H9 (cell line): ENCODE results near the gene WDPCP. TPM values are rescaled to one million over a fixed set of nuclear protein-coding genes. Genes with fewer than 3 reads are reported as not detected.

Experiments used
- DNase-seq: peaks from one replicate; pipeline ENCODE4 v3.0.0-alpha.2; 2017
- H2AFZ ChIP-seq: one replicate; pipeline ENCODE4 v1.6.1; 2013; ENCODE audit warnings: mild to moderate bottlenecking, low read length, control low read depth, moderate library complexity
- H2AK5ac ChIP-seq: 2 replicates; pipeline ENCODE4 v1.6.1; 2013; ENCODE audit warnings: low read length, control low read depth, mixed read lengths; ENCODE audit not compliant: insufficient read length
- H2BK120ac ChIP-seq: one replicate; pipeline ENCODE4 v1.6.1; 2013; ENCODE audit warnings: low read depth, mild to moderate bottlenecking, low read length, control low read depth, inconsistent platforms; ENCODE audit not compliant: poor library complexity, severe bottlenecking
- H2BK12ac ChIP-seq: 2 replicates; pipeline ENCODE4 v1.6.1; 2013; ENCODE audit warnings: low read length, control low read depth, mixed read lengths, low read depth; ENCODE audit not compliant: insufficient read length
- H2BK15ac ChIP-seq: 2 replicates; pipeline ENCODE4 v1.6.1; 2013; ENCODE audit warnings: low read depth, low read length, control low read depth
- H2BK20ac ChIP-seq: one replicate; pipeline ENCODE4 v1.6.1; 2013; ENCODE audit warnings: low read depth, mild to moderate bottlenecking, low read length, control low read depth, inconsistent platforms; ENCODE audit not compliant: poor library complexity, severe bottlenecking
- H2BK5ac ChIP-seq: 2 replicates; pipeline ENCODE4 v1.6.1; 2013; ENCODE audit warnings: low read length, control low read depth, mixed read lengths; ENCODE audit not compliant: insufficient read length
- H3K14ac ChIP-seq: 2 replicates; pipeline ENCODE4 v1.6.1; 2013; ENCODE audit warnings: low read length, control low read depth; ENCODE audit not compliant: insufficient read depth
- H3K18ac ChIP-seq: 2 replicates; pipeline ENCODE4 v1.6.1; 2013; ENCODE audit warnings: low read depth, mild to moderate bottlenecking, mixed read lengths, low read length, control low read depth; ENCODE audit not compliant: insufficient read length
- H3K23ac ChIP-seq: 2 replicates; pipeline ENCODE4 v1.6.1; 2013; ENCODE audit warnings: low read length, control low read depth, mixed read lengths, low read depth; ENCODE audit not compliant: insufficient read length
- H3K23me2 ChIP-seq: 2 replicates; pipeline ENCODE4 v1.6.1; 2013; ENCODE audit warnings: low read depth, mild to moderate bottlenecking, mixed read lengths, low read length, control low read depth; ENCODE audit not compliant: insufficient read length, poor library complexity, severe bottlenecking
- H3K27ac ChIP-seq: 2 replicates; pipeline ENCODE4 v1.5.1; 2013; ENCODE audit warnings: low read length, control low read depth, mixed read lengths, low read depth; ENCODE audit not compliant: insufficient read length
- H3K27me3 ChIP-seq: 2 replicates; pipeline ENCODE4 v1.6.1; 2013; ENCODE audit warnings: low read length, control low read depth, inconsistent platforms; ENCODE audit not compliant: insufficient read depth
- H3K4ac ChIP-seq: 2 replicates; pipeline ENCODE4 v1.6.1; 2013; ENCODE audit warnings: low read depth, mild to moderate bottlenecking, control low read depth, inconsistent platforms, low read length, moderate library complexity
- H3K4me1 ChIP-seq: 2 replicates; pipeline ENCODE4 v1.6.1; 2013; ENCODE audit warnings: low read length, control low read depth, inconsistent platforms; ENCODE audit not compliant: insufficient read depth
- H3K4me2 ChIP-seq: 2 replicates; pipeline ENCODE4 v1.6.1; 2013; ENCODE audit warnings: low read length, control low read depth, mixed read lengths; ENCODE audit not compliant: insufficient read length, insufficient read depth
- H3K56ac ChIP-seq: 2 replicates; pipeline ENCODE4 v1.6.1; 2013; ENCODE audit warnings: low read depth, mild to moderate bottlenecking, mixed read lengths, low read length, control low read depth; ENCODE audit not compliant: insufficient read length
- H3K79me1 ChIP-seq: 2 replicates; pipeline ENCODE4 v1.6.1; 2013; ENCODE audit warnings: low read depth, mild to moderate bottlenecking, moderate library complexity, low read length, control low read depth, inconsistent platforms; ENCODE audit not compliant: insufficient read depth, poor library complexity, severe bottlenecking
- H3K79me2 ChIP-seq: 2 replicates; pipeline ENCODE4 v1.6.1; 2013; ENCODE audit warnings: low read length, control low read depth, inconsistent platforms; ENCODE audit not compliant: insufficient read depth
- H3K9ac ChIP-seq: 2 replicates; pipeline ENCODE4 v1.6.1; 2013; ENCODE audit warnings: low read length, control low read depth, mixed read lengths; ENCODE audit not compliant: insufficient read length; ENCODE audit errors: extremely low read depth
- H3K9me3 ChIP-seq: one replicate; pipeline ENCODE4 v1.6.1; 2013; ENCODE audit warnings: low read depth, low read length, inconsistent platforms; ENCODE audit not compliant: control insufficient read depth
- H3T11ph ChIP-seq: one replicate; pipeline ENCODE4 v1.6.1; 2013; ENCODE audit warnings: mild to moderate bottlenecking, low read length, control low read depth, inconsistent platforms
- H4K20me1 ChIP-seq: one replicate; pipeline ENCODE4 v1.6.1; 2013; ENCODE audit not compliant: control insufficient read depth, insufficient read length, insufficient read depth
- H4K5ac ChIP-seq: 2 replicates; pipeline ENCODE4 v1.6.1; 2013; ENCODE audit warnings: low read depth, mild to moderate bottlenecking, mixed read lengths, low read length, control low read depth; ENCODE audit not compliant: insufficient read length
- H4K8ac ChIP-seq: replicated peaks from 2 replicates; pipeline ENCODE4 v1.6.1; 2013; ENCODE audit warnings: low read length, control low read depth, mixed read lengths, low read depth; ENCODE audit not compliant: insufficient read length
- H4K91ac ChIP-seq: 2 replicates; pipeline ENCODE4 v1.6.1; 2013; ENCODE audit warnings: low read depth, mild to moderate bottlenecking, moderate library complexity, mixed read lengths, low read length, control low read depth; ENCODE audit not compliant: insufficient read length
- H3K27ac Mint-ChIP-seq, 3 experiments: 2 replicates in 2 of 3; 3 replicates in 1 of 3; pipeline ENCODE4 v1.8.0; 2020 to 2021; ENCODE audit warnings: mixed read lengths in 3 of 3, mild to moderate bottlenecking in 1 of 3, moderate library complexity in 1 of 3
- H3K27me3 Mint-ChIP-seq: 2 replicates; pipeline ENCODE4 v1.8.0; 2021; ENCODE audit warnings: low read depth, mild to moderate bottlenecking, moderate library complexity, mixed read lengths
- H3K36me3 Mint-ChIP-seq, 3 experiments: 2 replicates in 2 of 3; 3 replicates in 1 of 3; pipeline ENCODE4 v1.8.0; 2020 to 2021; ENCODE audit warnings: low read depth in 3 of 3, mixed read lengths in 3 of 3; ENCODE audit not compliant: insufficient read depth in 1 of 3
- H3K4me1 Mint-ChIP-seq, 2 experiments: 2 replicates each; pipeline ENCODE4 v1.8.0; 2020; ENCODE audit warnings: mixed read lengths in 2 of 2
- H3K4me3 Mint-ChIP-seq, 2 experiments: 2 replicates in 1 of 2; 3 replicates in 1 of 2; pipeline ENCODE4 v1.8.0; 2020 to 2021; ENCODE audit warnings: mild to moderate bottlenecking in 2 of 2, mixed read lengths in 2 of 2, moderate library complexity in 1 of 2
- H3K9me3 Mint-ChIP-seq, 2 experiments: 2 replicates in 1 of 2; 3 replicates in 1 of 2; pipeline ENCODE4 v1.8.0; 2020; ENCODE audit warnings: mild to moderate bottlenecking in 2 of 2, mixed read lengths in 2 of 2, moderate library complexity in 1 of 2
- WGBS: extraction: QIAGEN DNeasy Blood & Tissue Kit; methylation state at CpG from one replicate; pipeline ENCODE4 v1.1.7; 2013; ENCODE audit warnings: missing lambda C conversion rate, low lambda C conversion rate, mixed read lengths; ENCODE audit not compliant: insufficient read length; ENCODE audit errors: extremely low coverage; 5-methylcytosine and 5-hydroxymethylcytosine counted together
- total RNA-seq: library from RNA; stranded (reverse); gene quantifications from 2 replicates; pipeline ENCODE4 v1.2.1, GENCODE V29; 2021
- TF ChIP-seq, protein P1 (sequence below): fragments of 200-600 bp; sonication (generic); conservative IDR thresholded peaks from 3 replicates; pipeline ENCODE4 v1.8.0; 2021; ENCODE audit warnings: antibody characterized with exemption, mild to moderate bottlenecking

Gene WDPCP
- total RNA-seq, 1 experiment from 2014 or later, result 22.4 TPM

DNA sequence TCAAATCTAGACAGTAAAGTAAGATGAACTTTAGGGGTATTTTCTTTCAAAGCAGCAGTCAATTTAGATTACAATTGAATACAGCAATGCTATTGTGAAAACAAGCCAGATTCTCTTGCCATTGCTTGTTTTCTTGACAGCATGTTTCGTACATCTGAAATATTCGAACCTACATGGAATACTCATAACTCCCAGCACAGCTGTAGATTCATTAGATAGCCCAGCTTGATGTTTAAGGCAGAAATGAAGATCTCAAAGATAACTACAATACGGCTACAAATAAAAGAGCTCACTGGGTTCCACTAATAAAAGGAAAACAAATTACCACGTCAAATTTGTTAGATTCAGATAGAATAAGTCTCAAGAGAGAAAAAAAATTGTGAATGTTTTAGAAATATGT lies 208.8 kb downstream of the WDPCP start:
- H3K36me3 Mint-ChIP-seq, result peaks cover 0 to 3% (median 0%) of the 10 kb centered on the region in 3 experiments; a peak in 1 of 7 replicates
- no peak overlapping the region for H3K4me2 ChIP-seq
- H3K4me3 Mint-ChIP-seq, result no peak overlapping the region
- peak overlapping the region in 1 of 3 experiments; percentile 44; a peak in 1 of 7 replicates for H3K27ac Mint-ChIP-seq
- H2BK5ac ChIP-seq, result no peak overlapping the region
- no peaks in the 10 kb centered on the region for H3K9me3 ChIP-seq
- H4K8ac ChIP-seq, result no peak overlapping the region
- no peaks in the 10 kb centered on the region for H3K79me2 ChIP-seq
- no peaks in the 10 kb centered on the region for H4K20me1 ChIP-seq
- DNase-seq, result no peak
- H3K27me3 Mint-ChIP-seq, result no peaks in the 10 kb centered on the region
- no peak overlapping the region for H2AFZ ChIP-seq
- no peak overlapping the region for H2BK15ac ChIP-seq
- H3K56ac ChIP-seq, result no peak overlapping the region
- no peak overlapping the region for H3K4ac ChIP-seq
- no CpG with 5 or more reads among the region's 4 CpGs for WGBS
- H2BK20ac ChIP-seq, result no peak overlapping the region
- H2AK5ac ChIP-seq, result no peak overlapping the region
- H3K14ac ChIP-seq, result no peak overlapping the region
- no peak overlapping the region for H3T11ph ChIP-seq
- H3K9ac ChIP-seq, result no peak overlapping the region
- no peaks in the 10 kb centered on the region; the same call in 1 of the 2 replicates for H3K4me1 ChIP-seq
- no peaks in the 10 kb centered on the region for H3K27me3 ChIP-seq
- no peaks in the 10 kb centered on the region for H3K9me3 Mint-ChIP-seq
- H2BK120ac ChIP-seq, result no peak overlapping the region
- no peak overlapping the region for H2BK12ac ChIP-seq
- no peak overlapping the region for H4K5ac ChIP-seq
- H3K27ac ChIP-seq, result no peak overlapping the region
- peaks cover 12 to 14% of the 10 kb centered on the region in 2 experiments for H3K4me1 Mint-ChIP-seq
- H3K18ac ChIP-seq, result no peak overlapping the region
- no peaks in the 10 kb centered on the region for H3K23me2 ChIP-seq
- no peak overlapping the region for H3K23ac ChIP-seq
- no peak overlapping the region for H4K91ac ChIP-seq
- TF ChIP-seq, protein P1, sequence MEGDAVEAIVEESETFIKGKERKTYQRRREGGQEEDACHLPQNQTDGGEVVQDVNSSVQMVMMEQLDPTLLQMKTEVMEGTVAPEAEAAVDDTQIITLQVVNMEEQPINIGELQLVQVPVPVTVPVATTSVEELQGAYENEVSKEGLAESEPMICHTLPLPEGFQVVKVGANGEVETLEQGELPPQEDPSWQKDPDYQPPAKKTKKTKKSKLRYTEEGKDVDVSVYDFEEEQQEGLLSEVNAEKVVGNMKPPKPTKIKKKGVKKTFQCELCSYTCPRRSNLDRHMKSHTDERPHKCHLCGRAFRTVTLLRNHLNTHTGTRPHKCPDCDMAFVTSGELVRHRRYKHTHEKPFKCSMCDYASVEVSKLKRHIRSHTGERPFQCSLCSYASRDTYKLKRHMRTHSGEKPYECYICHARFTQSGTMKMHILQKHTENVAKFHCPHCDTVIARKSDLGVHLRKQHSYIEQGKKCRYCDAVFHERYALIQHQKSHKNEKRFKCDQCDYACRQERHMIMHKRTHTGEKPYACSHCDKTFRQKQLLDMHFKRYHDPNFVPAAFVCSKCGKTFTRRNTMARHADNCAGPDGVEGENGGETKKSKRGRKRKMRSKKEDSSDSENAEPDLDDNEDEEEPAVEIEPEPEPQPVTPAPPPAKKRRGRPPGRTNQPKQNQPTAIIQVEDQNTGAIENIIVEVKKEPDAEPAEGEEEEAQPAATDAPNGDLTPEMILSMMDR, result no peak
- no peaks in the 10 kb centered on the region for H3K79me1 ChIP-seq
